T-helper 2 cell treated with Interferon-gamma antibody and Interleukin-4, amounts not matched to agents 5 μg/mL and 100 μg/mL, for 36 hours (primary cell): Measurements from ENCODE around the gene COL21A1.
"Not testable (repeated sequence)": the region's sequence is repeated elsewhere in the genome, so short reads cannot be mapped to it uniquely, and the experiment has no call there.

Experiments
- DNase-seq: peaks from one replicate; pipeline ENCODE4 v3.0.0; 2021; ENCODE audit warnings: low spot score
- H3K27ac Mint-ChIP-seq: one replicate; pipeline ENCODE4 v1.8.0; 2021; ENCODE audit warnings: mild to moderate bottlenecking, mixed read lengths
- H3K27me3 Mint-ChIP-seq: one replicate; pipeline ENCODE4 v1.8.0; 2021; ENCODE audit warnings: low read depth, mixed read lengths
- H3K36me3 Mint-ChIP-seq: one replicate; pipeline ENCODE4 v1.8.0; 2021; ENCODE audit warnings: low read depth, mixed read lengths
- H3K4me1 Mint-ChIP-seq: one replicate; pipeline ENCODE4 v1.8.0; 2021; ENCODE audit warnings: low read depth, mixed read lengths
- H3K4me3 Mint-ChIP-seq: one replicate; pipeline ENCODE4 v1.8.0; 2022; ENCODE audit warnings: mild to moderate bottlenecking, moderate library complexity, mixed read lengths
- H3K9me3 Mint-ChIP-seq: one replicate; pipeline ENCODE4 v1.8.0; 2021; ENCODE audit warnings: mixed read lengths

COL21A1 gene

DNA sequence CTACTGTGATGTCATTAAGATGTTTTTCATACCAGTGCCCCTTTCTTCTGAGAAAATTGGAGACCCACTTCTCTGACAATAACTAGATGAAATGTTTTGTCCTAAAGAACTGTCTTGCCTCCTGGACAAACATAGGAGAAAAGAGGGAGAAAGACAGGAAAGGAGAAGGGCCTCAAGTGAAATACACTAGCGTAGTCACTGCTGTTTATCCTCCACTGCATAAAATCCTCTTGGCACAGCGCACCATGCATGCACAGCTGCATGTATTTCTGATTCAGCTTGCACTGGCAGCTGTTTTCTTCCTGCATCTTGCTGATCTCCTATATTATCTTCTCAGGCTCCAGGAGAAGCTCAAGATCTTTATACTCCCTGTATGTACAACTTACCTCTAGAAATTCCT lies 214.0 kb downstream of the COL21A1 start:
- Mint-ChIP-seq H3K4me1 (no peaks in the 10 kb centered on the region), H3K9me3 (no peaks in the 10 kb centered on the region), H3K27me3 (no peaks in the 10 kb centered on the region), H3K4me3 (no peak overlapping the region), H3K27ac (no peak overlapping the region), H3K36me3 (no peaks in the 10 kb centered on the region)
- DNase-seq, result no peak

DNA sequence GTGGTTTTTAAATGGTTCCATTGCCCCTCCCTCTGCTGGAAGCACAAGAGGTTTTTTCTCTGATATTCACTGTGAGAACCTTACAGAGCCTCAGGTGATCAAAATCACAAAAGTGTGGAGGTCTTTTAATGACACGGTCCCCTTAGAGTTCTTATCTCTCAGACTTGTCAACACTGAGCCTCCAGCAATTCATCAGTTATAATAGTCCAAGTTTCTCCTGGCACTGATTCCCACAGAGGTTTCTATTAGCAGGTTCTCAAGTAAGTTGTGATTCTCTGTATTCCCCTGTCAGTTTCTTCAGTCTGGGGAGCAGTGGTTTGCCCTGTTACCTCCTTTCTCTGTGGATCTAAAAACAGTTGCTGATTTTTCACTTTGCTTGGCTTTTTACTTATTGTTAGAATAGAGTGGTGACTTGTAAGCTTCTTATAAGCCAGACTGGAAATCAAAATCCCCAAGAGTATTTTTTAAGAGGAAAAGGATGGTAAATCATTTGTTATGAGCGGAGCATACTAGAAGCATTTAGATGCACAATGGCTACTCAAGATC lies 214.6 kb downstream of the COL21A1 start:
- no peaks in the 10 kb centered on the region for H3K9me3 Mint-ChIP-seq
- H3K36me3 Mint-ChIP-seq, result no peaks in the 10 kb centered on the region
- H3K4me3 Mint-ChIP-seq, result no peak overlapping the region
- H3K27me3 Mint-ChIP-seq, result no peaks in the 10 kb centered on the region
- no peak for DNase-seq
- no peak overlapping the region for H3K27ac Mint-ChIP-seq
- H3K4me1 Mint-ChIP-seq, result no peaks in the 10 kb centered on the region

DNA sequence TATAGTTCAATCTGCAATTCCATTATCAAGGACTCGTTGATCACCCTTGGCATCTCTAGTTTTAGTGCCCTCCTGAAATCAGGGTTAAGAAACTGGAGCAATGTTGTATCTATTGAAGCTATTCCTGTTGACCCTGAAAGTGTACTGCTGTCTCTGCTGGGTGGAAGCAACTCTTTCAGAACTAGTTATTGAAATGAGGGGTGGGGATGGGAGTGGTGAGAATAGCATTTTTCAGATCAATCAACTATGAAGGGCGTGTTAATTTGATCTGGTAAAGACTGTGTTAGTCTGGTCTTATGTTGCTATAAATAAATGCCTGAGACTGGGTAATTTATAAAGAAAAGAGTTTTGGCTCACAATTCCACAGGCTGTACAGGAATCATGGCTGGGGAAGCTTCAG lies 219.5 kb downstream of the COL21A1 start:
- no peaks in the 10 kb centered on the region for H3K9me3 Mint-ChIP-seq
- H3K4me1 Mint-ChIP-seq, result no peaks in the 10 kb centered on the region
- H3K27ac Mint-ChIP-seq, result no peak overlapping the region
- no peaks in the 10 kb centered on the region for H3K36me3 Mint-ChIP-seq
- H3K27me3 Mint-ChIP-seq, result no peaks in the 10 kb centered on the region
- no peak for DNase-seq
- no peak overlapping the region for H3K4me3 Mint-ChIP-seq

DNA sequence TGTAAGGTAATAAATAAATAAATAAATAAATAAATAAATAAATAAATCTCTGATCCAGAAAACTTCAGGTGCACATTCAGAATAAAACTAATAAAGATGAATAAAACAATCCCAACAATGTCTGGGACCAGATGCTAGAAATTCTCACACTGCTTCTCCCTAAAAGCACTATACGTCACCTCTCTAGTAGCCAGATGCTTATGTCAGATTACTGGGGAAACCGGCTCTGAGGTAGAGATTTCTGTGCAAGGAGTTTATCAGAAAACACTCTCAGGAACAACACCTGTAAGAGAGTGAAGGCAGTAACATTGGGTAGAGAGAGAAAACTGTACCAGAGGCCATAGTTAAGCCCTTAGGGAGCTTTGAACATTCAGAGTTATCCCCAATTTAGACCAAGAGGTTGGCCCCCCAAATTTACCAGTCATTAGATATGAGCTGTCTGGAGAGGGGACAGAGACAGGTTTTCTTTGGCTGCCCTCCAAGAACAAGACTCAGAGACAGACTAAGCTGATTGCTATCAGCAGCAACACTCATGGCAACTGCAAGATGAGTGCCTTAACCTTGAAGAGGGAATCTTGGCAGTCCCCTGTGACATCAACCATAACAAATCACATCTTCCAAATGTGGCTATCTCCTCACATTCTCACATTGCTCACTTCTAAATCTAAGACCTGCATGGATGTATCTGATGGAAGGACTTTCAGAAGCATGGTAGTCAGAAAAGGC lies 220.8 kb downstream of the COL21A1 start:
- DNase-seq, result no peak
- Mint-ChIP-seq H3K4me3 (no peak overlapping the region), H3K9me3 (no peaks in the 10 kb centered on the region), H3K36me3 (no peaks in the 10 kb centered on the region), H3K4me1 (no peaks in the 10 kb centered on the region), H3K27ac (no peak overlapping the region), H3K27me3 (no peaks in the 10 kb centered on the region)

DNA sequence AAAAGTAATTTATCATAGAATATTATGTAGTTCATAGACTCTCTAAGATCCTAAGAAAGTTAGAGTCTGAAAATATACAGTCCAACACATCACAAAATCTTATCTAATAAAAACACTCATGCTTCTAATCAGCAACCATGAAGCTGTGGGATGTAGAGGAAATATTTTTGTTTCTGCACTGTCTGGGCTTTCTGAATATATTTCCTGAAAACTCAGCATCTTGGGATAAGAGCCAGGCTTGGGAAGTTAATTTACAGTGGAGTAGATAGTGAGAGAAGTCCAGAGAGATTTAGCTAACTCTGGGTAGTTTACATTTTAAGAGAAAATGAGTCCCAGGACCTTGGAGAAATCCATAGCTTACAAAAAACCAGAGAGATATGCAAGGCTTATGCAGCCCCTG lies 221.6 kb downstream of the COL21A1 start:
- Mint-ChIP-seq H3K4me3 (no peak overlapping the region), H3K9me3 (no peaks in the 10 kb centered on the region), H3K4me1 (no peaks in the 10 kb centered on the region), H3K36me3 (no peaks in the 10 kb centered on the region), H3K27ac (no peak overlapping the region), H3K27me3 (no peaks in the 10 kb centered on the region)
- no peak for DNase-seq

DNA sequence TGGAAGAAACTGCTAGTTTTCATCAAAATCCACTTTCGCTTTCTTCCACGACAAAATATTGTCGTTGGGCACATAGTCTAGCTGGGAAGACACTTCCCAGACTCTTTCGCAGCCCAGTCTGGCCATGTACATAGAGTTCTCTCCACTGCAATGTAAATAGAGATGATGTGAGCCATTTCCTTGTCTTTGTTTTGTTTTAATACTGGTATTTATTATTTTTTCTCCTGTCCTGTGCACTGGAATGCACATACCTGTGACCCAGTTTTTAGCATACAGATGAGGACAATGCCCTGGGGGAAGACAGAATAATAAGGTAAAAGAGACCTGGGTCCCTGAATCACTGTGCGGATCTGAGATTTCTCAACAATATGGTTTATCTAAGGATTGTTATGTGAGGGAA lies 222.4 kb downstream of the COL21A1 start:
- Mint-ChIP-seq H3K9me3 (no peaks in the 10 kb centered on the region), H3K4me3 (no peak overlapping the region), H3K4me1 (no peaks in the 10 kb centered on the region), H3K27me3 (no peaks in the 10 kb centered on the region), H3K36me3 (no peaks in the 10 kb centered on the region), H3K27ac (no peak overlapping the region)
- DNase-seq, result no peak

DNA sequence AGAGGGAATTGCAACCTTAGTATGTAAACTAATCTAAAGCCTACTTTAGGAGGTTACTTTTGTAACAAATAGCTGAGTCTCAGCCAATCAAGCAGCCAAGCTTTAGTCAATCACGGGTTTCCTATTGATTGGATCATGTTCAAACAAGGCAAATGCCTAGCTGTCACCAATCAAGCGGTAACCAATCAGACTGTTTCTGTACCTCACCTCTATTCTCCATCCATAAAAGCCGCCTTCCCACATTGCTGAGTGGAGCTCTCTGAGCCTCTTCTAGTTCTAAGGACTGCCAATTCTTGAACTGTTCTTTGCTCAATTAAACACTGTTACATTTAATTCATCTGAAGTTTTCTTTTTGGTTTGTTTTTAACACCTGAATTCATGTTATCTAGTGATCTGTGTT lies 223.6 kb downstream of the COL21A1 start:
- H3K4me1 Mint-ChIP-seq, result no peaks in the 10 kb centered on the region
- no peak overlapping the region for H3K27ac Mint-ChIP-seq
- DNase-seq, result no peak
- H3K36me3 Mint-ChIP-seq, result no peaks in the 10 kb centered on the region
- no peaks in the 10 kb centered on the region for H3K9me3 Mint-ChIP-seq
- H3K4me3 Mint-ChIP-seq, result no peak overlapping the region
- H3K27me3 Mint-ChIP-seq, result no peaks in the 10 kb centered on the region

DNA sequence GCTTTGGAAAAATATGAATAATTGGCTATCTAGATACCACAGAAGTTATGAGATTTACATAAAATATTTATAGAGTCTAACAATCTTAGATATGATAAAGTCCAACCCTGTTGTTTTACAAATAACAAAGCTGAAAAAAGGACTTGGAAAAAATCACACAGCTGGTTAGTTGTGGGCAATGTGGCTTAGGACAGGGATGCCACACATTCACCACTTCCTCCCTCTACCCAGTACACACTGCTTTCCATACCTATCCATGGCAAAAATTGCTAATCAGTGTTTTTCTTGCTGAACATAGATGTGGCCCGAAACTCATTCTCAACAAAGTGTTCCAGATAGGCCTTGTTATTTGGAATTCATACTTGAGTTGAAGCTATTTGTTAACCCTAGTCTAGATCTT lies 224.7 kb downstream of the COL21A1 start:
- Mint-ChIP-seq H3K36me3 (no peaks in the 10 kb centered on the region), H3K27ac (no peak overlapping the region), H3K4me3 (no peak overlapping the region), H3K4me1 (no peaks in the 10 kb centered on the region), H3K9me3 (no peaks in the 10 kb centered on the region), H3K27me3 (no peaks in the 10 kb centered on the region)
- DNase-seq, result no peak

DNA sequence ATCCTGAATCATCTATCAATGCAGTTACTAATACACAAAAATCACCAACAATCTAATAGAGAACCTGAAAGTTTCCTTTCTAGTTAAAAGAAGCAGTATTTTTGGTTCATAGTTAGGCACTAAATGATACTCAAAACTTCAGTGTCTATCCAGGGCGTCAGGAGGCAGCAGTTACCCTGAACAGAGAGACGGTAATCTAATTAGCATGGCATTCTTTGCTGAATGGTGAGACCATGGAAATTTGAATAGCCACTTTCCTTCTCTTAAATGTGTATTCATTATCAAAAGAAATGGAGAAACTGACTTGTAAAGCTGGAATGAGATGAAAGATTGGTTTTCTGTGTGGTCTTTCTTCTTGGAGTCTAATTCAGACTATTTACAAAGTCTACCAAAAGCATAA lies 225.4 kb downstream of the COL21A1 start:
- Mint-ChIP-seq H3K27me3 (no peaks in the 10 kb centered on the region), H3K4me3 (no peak overlapping the region), H3K9me3 (no peaks in the 10 kb centered on the region), H3K4me1 (no peaks in the 10 kb centered on the region), H3K27ac (no peak overlapping the region), H3K36me3 (no peaks in the 10 kb centered on the region)
- no peak for DNase-seq

DNA sequence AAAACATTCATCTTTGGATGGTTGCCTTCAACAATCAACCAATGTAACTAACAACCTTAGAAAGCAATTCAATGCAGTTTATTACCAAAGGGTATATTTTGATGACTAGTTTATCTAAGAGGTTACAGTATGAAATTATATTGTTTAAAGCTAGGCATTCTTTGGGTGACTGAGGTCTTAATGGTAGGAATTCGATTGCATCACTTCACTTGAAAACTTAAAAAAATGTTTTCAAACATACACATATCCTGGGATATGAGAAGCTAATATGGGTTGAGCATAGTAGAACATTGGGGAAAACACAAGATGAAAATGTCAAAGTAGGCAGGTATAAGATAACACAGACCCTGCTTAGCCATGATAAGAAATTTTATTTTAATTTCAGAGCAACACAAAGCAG lies 227.4 kb downstream of the COL21A1 start:
- no peak overlapping the region for H3K4me3 Mint-ChIP-seq
- H3K36me3 Mint-ChIP-seq, result no peaks in the 10 kb centered on the region
- H3K9me3 Mint-ChIP-seq, result peaks cover 2% of the 10 kb centered on the region
- no peaks in the 10 kb centered on the region for H3K27me3 Mint-ChIP-seq
- DNase-seq, result no peak
- no peaks in the 10 kb centered on the region for H3K4me1 Mint-ChIP-seq
- no peak overlapping the region for H3K27ac Mint-ChIP-seq

DNA sequence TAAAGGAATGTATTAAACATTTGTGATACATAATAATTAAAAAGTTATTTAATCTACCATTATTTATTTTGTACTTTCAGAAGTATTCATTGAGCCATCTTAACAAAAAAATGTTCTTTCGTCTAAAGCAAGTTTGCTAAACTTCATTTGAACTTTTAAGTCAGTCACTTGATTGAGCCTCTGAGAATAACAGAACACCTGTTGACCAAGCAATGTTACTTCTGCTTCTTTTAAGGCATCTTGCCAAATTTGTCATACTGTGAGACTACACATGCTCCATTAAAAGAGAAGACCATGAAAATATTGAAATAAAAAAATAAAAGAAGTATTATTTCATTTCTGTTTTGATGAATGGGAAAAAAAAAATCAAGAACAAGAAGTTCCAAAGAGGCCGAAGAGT lies 230.2 kb downstream of the COL21A1 start:
- no peaks in the 10 kb centered on the region for H3K27me3 Mint-ChIP-seq
- H3K9me3 Mint-ChIP-seq, result peaks cover 8% of the 10 kb centered on the region
- no peaks in the 10 kb centered on the region for H3K36me3 Mint-ChIP-seq
- no peaks in the 10 kb centered on the region for H3K4me1 Mint-ChIP-seq
- no peak for DNase-seq
- no peak overlapping the region for H3K4me3 Mint-ChIP-seq
- H3K27ac Mint-ChIP-seq, result no peak overlapping the region

DNA sequence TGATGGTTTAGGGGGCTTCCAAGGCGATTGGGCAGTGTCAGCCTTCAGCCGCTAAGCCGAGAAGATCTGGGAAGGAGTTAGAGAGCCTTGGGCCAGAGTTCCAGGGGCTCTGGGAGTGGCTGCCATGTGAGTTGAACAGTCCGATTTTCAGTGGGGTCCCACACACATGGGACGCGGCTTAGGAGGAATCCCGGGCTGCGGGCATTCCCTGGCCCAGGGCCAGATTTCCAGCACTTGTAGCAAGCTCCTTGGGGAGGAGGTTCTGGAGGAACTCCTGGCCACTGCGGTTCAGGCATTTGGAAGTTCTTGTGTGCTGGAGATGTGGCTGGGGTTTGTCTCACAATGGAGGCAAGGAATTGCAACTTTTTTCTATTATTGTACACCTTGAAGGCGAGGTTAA lies 233.3 kb downstream of the COL21A1 start:
- not testable (repeated sequence) for DNase-seq, H3K4me3 Mint-ChIP-seq, H3K4me1 Mint-ChIP-seq, H3K36me3 Mint-ChIP-seq, H3K27me3 Mint-ChIP-seq, H3K27ac Mint-ChIP-seq
- H3K9me3 Mint-ChIP-seq, result peaks cover 11% of the 10 kb centered on the region

DNA sequence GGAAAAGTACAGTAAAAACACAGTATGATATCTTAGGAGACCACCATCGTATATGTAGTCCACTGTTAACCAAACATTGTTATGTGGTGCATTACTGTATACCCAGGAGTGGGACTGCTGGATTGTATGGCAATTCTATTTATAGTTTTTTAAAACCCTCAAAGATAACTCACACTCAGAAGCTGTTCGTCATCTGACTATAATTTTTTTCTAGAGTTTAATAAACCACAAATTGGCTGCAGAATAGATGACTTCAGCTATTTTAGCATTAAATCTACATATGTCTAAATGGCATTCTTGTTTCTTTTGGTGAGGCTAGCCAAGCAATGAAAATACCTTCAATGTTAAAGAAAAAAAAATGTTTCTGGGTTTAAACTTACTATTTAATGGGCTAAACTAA lies 237.7 kb downstream of the COL21A1 start:
- Mint-ChIP-seq H3K4me1 (no peaks in the 10 kb centered on the region), H3K9me3 (peaks cover 8% of the 10 kb centered on the region), H3K27me3 (no peaks in the 10 kb centered on the region), H3K36me3 (no peaks in the 10 kb centered on the region), H3K4me3 (no peak overlapping the region), H3K27ac (no peak overlapping the region)
- DNase-seq, result no peak
